Measurements from ENCODE around the gene PRICKLE1. TPM values are rescaled to one million over a fixed set of nuclear protein-coding genes. Genes with fewer than 3 reads are reported as not detected.
A peak's percentile ranks its signal among the peaks of the same experiment; 100 is the strongest.

The PRICKLE1 gene
- total RNA-seq, 1 experiment from 2014 or later, result 34.6 TPM

GRCh38 chr12:42498549-42499247 is 90.8 kb downstream of the PRICKLE1 start:
- DNase-seq (ENCODE audit: extremely low read depth, low read depth), result no peak

DNA sequence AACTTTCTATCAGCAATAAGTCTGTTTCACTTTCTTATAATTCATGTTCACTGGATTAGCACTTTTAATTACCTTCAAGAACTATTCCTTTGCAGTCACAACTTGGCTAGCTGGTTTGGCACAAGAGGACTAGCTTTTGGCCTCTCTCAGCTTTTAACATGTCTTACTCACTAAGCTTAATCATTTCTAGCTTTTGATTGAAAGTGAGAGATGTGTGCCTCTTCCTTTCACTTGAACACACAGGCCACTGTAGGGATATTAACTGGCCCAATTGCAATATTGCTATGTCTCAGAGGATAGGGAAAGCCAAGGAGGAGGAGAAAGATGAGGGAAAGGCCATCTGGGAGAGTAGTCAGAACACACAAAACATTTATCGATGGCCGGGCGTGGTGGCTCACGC is 92.7 kb downstream of the PRICKLE1 start:
- no peak for DNase-seq (ENCODE audit: extremely low read depth, low read depth)

DNA sequence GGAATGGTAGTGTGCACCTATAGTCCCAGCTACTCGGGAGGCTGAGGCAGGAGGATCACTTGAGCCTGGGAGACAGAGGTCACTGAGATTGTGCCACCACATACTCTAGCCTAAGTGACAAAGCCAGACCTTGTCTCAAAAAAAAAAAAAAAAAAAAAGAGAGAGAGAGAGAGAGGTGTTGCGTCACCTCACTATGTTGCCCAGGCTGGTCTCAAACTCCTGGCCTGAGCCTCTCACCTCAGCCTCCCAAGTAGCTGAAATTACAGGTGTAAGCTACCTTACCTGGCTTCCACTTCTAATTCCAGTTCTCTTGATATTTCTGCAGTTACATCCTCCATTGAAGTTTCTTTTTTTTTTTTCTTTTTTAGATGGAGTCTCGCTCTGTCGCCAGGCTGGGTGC is 94.3 kb downstream of the PRICKLE1 start:
- DNase-seq (ENCODE audit: extremely low read depth, low read depth), result no peak

DNA sequence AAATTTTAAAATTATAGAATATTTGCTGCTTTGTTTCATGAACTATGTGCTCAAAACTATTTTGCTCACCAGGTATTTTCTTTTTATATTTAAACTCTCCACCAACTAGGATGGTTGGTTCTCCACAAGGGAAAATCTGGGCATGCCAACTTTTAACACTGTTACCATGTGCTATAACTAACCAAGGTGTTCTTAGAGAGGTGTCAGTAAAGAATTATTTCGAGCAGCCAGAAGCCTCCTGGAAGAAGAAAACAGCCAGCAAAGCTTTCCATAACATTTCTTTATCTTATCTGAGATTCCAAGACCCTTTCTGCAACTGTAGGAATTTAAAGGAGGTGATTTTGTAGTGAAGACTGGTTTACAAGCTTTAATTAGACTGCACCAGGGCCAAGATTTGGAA is 97.3 kb downstream of the PRICKLE1 start:
- no peak for DNase-seq (ENCODE audit: extremely low read depth, low read depth)

- DNase-seq (ENCODE audit: extremely low read depth, low read depth), result no peak
Measured at GRCh38 chr12:42490261-42490842, 99.2 kb downstream of the PRICKLE1 start.

- no peak for DNase-seq (ENCODE audit: extremely low read depth, low read depth)
Measured at GRCh38 chr12:42486407-42486806, 103.1 kb downstream of the PRICKLE1 start.

- no peak for DNase-seq (ENCODE audit: extremely low read depth, low read depth)
Measured at GRCh38 chr12:42485823-42486222, 103.7 kb downstream of the PRICKLE1 start.

- DNase-seq (ENCODE audit: extremely low read depth, low read depth), result no peak
Measured at GRCh38 chr12:42484996-42485395, 104.5 kb downstream of the PRICKLE1 start.

DNA sequence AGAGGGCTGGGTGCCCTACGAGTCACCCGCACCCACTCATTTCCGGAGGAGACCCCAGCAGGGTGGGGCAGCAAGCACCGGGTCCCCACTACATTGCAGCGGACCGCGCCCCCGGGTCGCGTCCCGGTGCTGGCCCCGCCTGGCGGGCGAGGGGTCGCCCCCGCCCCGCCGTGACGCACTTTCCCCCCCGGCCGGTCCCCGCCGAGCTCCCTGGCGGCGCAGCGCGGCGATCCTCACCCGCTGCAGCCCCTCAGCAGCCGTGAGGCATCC is 106.1 kb downstream of the PRICKLE1 start:
- DNase-seq (ENCODE audit: extremely low read depth, low read depth), result peak; percentile 41

DNA sequence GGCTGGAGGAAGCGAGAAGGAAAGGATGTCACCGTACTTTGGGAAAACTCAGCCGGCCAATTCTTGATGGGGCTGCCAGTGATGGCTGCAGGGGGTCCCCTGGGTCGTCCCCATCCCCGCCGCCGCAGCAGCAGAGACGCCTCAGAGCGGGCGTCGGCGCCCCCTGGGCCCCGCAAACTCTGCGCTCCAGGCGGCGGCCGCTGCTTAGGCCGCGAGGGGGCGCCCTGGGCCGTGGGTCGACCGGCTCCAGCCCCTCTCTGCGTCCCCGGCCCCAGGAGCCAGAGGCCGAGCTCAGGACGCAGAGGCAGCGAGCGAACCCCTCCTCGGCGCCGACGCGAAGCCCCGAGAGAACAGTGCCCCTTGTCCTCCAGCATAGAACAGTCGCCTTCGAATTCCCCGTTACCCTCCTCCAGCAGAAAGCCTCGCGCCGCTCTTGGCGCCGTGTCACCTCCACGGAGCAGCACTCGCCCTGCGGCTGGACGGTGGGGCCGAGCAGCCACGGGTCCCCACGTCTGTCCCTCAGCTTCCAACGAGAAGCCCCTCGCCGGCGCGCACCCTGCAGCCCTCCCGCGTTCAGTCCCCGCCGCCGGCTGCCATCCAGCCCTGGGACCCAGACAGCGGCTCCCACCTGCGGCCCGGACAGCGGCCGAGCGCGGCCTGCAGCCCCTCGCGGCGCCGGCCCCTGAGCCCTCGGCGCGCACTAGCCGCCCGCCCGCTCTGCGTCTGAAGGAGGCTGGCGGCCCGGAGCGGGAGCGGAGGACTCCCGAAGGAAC is 106.6 kb downstream of the PRICKLE1 start:
- DNase-seq (ENCODE audit: extremely low read depth, low read depth), result peak; percentile 72

DNA sequence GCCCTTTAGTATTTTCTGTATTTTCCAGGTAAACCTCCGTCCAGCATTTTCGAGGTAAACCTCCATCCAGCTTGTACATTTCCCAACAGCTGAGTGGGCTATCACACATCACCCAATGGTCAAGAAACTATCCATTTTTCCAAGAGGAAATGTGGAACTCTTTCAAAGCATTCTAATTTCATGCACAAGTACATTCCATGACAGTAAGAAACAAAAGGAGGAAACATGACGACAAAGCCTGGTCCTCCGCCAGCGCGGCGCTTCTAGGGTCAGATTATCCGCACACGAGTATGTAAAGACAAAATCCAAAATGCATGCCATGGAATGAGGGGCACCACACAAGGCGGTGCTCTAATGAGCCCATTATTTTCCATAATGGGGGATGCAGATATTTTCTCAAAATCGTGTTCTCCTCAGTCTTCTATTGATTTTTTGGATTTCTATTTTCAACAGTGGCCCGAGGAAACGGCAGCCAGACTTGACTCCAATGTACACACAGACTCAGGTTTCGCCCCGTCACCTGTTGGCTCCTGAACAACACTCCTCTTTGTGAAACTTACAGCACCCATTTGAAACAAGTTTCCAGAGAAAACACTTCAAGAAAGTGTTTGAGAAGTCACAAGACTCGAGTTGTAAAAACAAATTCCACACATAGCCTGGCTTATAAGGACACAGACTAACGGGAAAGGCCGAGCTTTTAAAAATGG is 107.4 kb downstream of the PRICKLE1 start:
- DNase-seq (ENCODE audit: extremely low read depth, low read depth), result peak; percentile 26

- DNase-seq (ENCODE audit: extremely low read depth, low read depth), result no peak
Measured at GRCh38 chr12:42481368-42481767, 108.2 kb downstream of the PRICKLE1 start.

GRCh38 chr12:42477941-42478340 is 111.6 kb downstream of the PRICKLE1 start:
- DNase-seq (ENCODE audit: extremely low read depth, low read depth), result no peak

GRCh38 chr12:42475106-42475505 is 114.4 kb downstream of the PRICKLE1 start:
- DNase-seq (ENCODE audit: extremely low read depth, low read depth), result no peak

GRCh38 chr12:42474391-42474790 is 115.2 kb downstream of the PRICKLE1 start:
- peak; percentile 92 for DNase-seq (ENCODE audit: extremely low read depth, low read depth)

GRCh38 chr12:42473561-42473960 is 116.0 kb downstream of the PRICKLE1 start:
- DNase-seq (ENCODE audit: extremely low read depth, low read depth), result peak; percentile 77

- DNase-seq (ENCODE audit: extremely low read depth, low read depth), result peak; percentile 96
Measured at GRCh38 chr12:42473130-42473529, 116.4 kb downstream of the PRICKLE1 start.

DNA sequence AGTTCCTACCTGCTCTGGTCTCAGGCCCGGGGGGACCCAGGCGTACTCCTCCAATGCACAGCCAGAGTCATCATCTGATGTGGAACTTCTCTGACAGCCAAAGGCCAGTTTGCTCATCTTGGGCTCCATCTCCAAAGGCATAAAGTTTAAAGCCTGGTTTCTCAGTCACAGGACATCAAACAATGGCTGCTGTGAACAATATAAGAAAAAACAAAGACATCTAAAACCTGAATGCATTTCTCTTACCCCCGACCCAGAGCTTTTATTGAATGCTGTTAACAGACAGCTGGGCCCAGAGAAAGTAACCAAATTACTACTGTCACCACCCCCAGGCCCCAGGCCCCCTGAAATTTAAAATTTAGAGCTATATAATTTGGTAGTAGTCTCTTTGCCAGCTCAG is 117.2 kb downstream of the PRICKLE1 start:
- DNase-seq (ENCODE audit: extremely low read depth, low read depth), result no peak

DNA sequence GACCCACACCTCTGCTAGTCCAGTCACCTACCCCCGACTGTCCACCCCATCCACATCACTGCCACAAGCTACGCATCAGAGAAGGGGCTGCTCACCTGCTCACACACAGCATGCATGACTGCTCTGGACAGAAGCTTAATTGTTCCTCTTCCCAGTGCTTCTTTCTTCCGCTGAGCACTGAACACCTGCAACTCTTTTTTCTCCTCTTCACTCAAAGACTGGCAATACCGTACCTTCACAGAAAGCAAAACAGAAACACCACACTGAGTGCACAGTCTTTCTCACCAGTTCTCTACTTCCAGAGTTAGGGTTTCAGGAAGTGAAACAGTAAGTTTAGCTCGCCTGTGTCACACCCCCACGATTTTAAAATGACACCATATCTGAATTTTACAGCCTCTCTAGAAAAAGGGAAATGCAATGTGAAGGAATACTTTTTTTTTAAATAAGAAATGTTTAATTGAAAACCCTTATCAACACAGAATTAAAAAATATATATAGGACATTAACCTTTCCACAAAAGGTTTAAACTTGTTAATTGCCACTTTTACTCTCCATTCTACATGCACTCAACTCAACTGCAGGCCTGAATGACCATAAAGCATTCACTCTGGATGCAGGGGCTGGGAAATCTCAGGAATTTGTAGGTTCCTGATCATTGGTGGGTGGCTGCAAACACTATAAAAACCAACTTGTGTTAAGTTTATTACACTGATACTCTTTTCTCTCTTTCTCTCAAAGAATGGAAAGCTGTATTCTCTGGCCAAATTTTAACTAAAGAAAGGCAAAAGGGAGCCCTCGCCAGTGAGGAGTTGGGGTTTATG is 120.0 kb downstream of the PRICKLE1 start:
- no peak for DNase-seq (ENCODE audit: extremely low read depth, low read depth)

- no peak for DNase-seq (ENCODE audit: extremely low read depth, low read depth)
Measured at GRCh38 chr12:42468921-42469320, 120.6 kb downstream of the PRICKLE1 start.

Data from NCI-H460 (cell line).